CD4-positive, alpha-beta T cell treated with Interferon gamma for 1 hour (primary cell): ENCODE measurements around the gene SEC14L6.

ENCODE experiments used
- DNase-seq: peaks from one replicate; pipeline ENCODE4 v3.0.0-alpha.2; 2020

SEC14L6 gene

GRCh38 chr22:30531651-30532608, 14.6 kb downstream of the SEC14L6 start:
- no peak for DNase-seq

GRCh38 chr22:30526656-30527055, 19.9 kb downstream of the SEC14L6 start:
- no peak for DNase-seq

- DNase-seq: no peak
Observed at GRCh38 chr22:30523646-30524489, 22.7 kb downstream of the SEC14L6 start.

GRCh38 chr22:30521368-30522156, 25.0 kb downstream of the SEC14L6 start:
- DNase-seq: no peak

- no peak for DNase-seq
Observed at GRCh38 chr22:30519842-30520425, 26.6 kb downstream of the SEC14L6 start.

GRCh38 chr22:30516731-30517130, 29.8 kb downstream of the SEC14L6 start:
- no peak for DNase-seq

- DNase-seq: no peak
Observed at GRCh38 chr22:30516273-30516672, 30.3 kb downstream of the SEC14L6 start.

GRCh38 chr22:30514252-30514651, 32.3 kb downstream of the SEC14L6 start:
- no peak for DNase-seq

- DNase-seq: no peak
Observed at GRCh38 chr22:30513462-30513861, 33.1 kb downstream of the SEC14L6 start.

- DNase-seq: no peak
Observed at GRCh38 chr22:30511911-30512310, 34.6 kb downstream of the SEC14L6 start.

- no peak for DNase-seq
Observed at GRCh38 chr22:30511109-30511508, 35.4 kb downstream of the SEC14L6 start.

- no peak for DNase-seq
Observed at GRCh38 chr22:30508216-30508615, 38.3 kb downstream of the SEC14L6 start.

- DNase-seq: no peak
Observed at GRCh38 chr22:30507670-30508069, 38.9 kb downstream of the SEC14L6 start.

GRCh38 chr22:30506507-30506968, 40.0 kb downstream of the SEC14L6 start:
- no peak for DNase-seq

- no peak for DNase-seq
Observed at GRCh38 chr22:30503551-30503950, 43.0 kb downstream of the SEC14L6 start.

- DNase-seq: no peak
Observed at GRCh38 chr22:30502911-30503310, 43.6 kb downstream of the SEC14L6 start.

- no peak for DNase-seq
Observed at GRCh38 chr22:30502153-30502552, 44.4 kb downstream of the SEC14L6 start.

GRCh38 chr22:30500628-30501027, 45.9 kb downstream of the SEC14L6 start:
- DNase-seq: no peak

GRCh38 chr22:30497466-30498150, 48.9 kb downstream of the SEC14L6 start:
- no peak for DNase-seq

GRCh38 chr22:30495041-30495784, 51.3 kb downstream of the SEC14L6 start:
- DNase-seq: no peak

GRCh38 chr22:30492144-30492543, 54.4 kb downstream of the SEC14L6 start:
- no peak for DNase-seq
